Motor neuron (in vitro differentiated cells): Measurements from ENCODE around the gene NBPF12. TPM values are rescaled to one million over a fixed set of nuclear protein-coding genes. Genes with fewer than 3 reads are reported as not detected.
"Not testable (repeated sequence)": the region's sequence is repeated elsewhere in the genome, so short reads cannot be mapped to it uniquely, and the experiment has no call there.

Experiments
- ATAC-seq, 8 experiments: fragments of 200-7000 bp; cut with Tn5 transposase; replicated peaks in 6 of 8; 2 replicates each; pipeline ENCODE4 v1.8.0; 2021; ENCODE audit warnings: mild to moderate bottlenecking in 8 of 8, moderate library complexity in 8 of 8
- H3K27ac ChIP-seq, 2 donors: fragments of 250-450 bp; sonication (Bioruptor Pico); 2 replicates each; pipeline ENCODE4 v1.9.0; 2021; ENCODE audit warnings: antibody characterized with exemption in 2 of 2, mild to moderate bottlenecking in 2 of 2, moderate library complexity in 1 of 2
- H3K4me1 ChIP-seq, 2 donors: fragments of 250-450 bp; sonication (Bioruptor Pico); replicated peaks in 1 of 2; 2 replicates each; pipeline ENCODE4 v1.6.1; 2021; ENCODE audit warnings: antibody characterized with exemption in 2 of 2, mild to moderate bottlenecking in 2 of 2, moderate library complexity in 1 of 2
- H3K4me3 ChIP-seq, 5 donors: fragments of 250-450 bp; sonication (Bioruptor Pico); 2 replicates each; pipeline ENCODE4 v1.9.0; 2021; ENCODE audit warnings: antibody characterized with exemption in 5 of 5, mild to moderate bottlenecking in 5 of 5, moderate library complexity in 4 of 5
- WGBS, 10 experiments: fragments of 450-650 bp; shearing (Covaris generic); methylation state at CpG; one replicate each; pipeline ENCODE4 v1.0.0; 2022; 5-methylcytosine and 5-hydroxymethylcytosine counted together
- in situ Hi-C, 9 experiments: fragments of 400-800 bp; cut with MboI; loops; one replicate each; pipeline ENCODE4 v1.15.0; 2021; ENCODE audit warnings: low sequenced_read_pairs in 9 of 9, low pct_unique_long_range_greater_than_20kb in 2 of 9; ENCODE audit not compliant: unreplicated experiment in 9 of 9
- total RNA-seq, 8 experiments: library from RNA; unstranded; fragments of 300-600 nt; gene quantifications; 2 replicates each; pipeline versions ENCODE4 v1.2.3 to v1.2.4, GENCODE V29; 2022

NBPF12 gene
- total RNA-seq: 10 to 100 TPM in 6 of 8 experiments, 1 to 10 TPM in 2; 4.2 to 16.2 (median 13.2) TPM

DNA sequence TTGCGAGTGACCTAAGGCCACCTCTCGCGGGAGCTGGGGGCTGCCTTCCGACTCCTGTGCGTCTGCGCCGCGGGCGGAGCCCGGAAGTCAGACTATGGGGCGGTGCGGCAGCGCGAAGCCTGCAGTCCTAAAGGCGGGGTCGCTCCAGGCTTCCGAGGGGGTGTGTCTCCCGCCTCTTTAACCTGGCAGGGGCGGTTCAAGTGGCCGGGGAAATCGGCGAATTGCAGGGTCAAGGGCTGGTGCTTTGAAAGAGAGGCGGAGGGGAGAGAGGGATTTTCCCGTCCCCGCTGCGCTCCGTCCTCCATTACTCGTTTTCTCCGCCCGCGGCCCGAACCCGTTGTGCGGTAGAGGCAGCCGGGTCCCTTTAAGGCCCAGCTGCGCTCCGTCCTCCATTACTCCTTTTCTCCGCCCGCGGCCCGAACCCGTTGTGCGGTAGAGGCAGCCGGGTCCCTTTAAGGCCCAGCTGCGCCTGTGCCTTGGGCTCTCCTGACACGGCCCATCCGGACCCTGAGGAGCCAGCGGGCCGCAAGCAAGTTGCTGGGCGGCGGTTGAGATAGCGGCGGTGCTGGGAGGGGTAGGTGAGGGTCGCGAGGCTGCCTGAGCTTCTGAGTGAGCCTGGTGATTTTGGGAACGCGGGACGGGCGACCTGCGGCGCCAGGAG lies at the start of gene NBPF12:
TSS of gene NBPF12 (plus strand) at position 83 of the 661 bp plus-strand sequence. CDS start 21,820 bp downstream, outside the sequence.
- Histone ChIP-seq H3K4me3 (peak within 1 kb of the TSS; percentile 66 to 97 (median 82)), H3K27ac (peak within 1 kb of the TSS; percentile 85 to 90)
- 0% methylated on average over 3 of the region's 61 CpGs; no CpG with 5 or more reads in 9 of the 10 experiments for WGBS, 10 experiments
- ATAC-seq: peak; percentile 87 to 97 (median 94)
- in situ Hi-C loops, H3K4me1 ChIP-seq: not testable (repeated sequence)

GRCh38 chr1:146891355-146891754 lies 46.8 kb upstream of the NBPF12 start:
- ATAC-seq, H3K4me3 ChIP-seq, H3K4me1 ChIP-seq, in situ Hi-C loops, H3K27ac ChIP-seq: not testable (repeated sequence)
- WGBS, 10 experiments: no CpG with 5 or more reads among the region's 4 CpGs

GRCh38 chr1:146892331-146892730 lies 45.8 kb upstream of the NBPF12 start:
- ATAC-seq, H3K4me3 ChIP-seq, in situ Hi-C loops, H3K27ac ChIP-seq, H3K4me1 ChIP-seq: not testable (repeated sequence)
- WGBS, 10 experiments: 63% methylated on average over 1 of the region's 3 CpGs; no CpG with 5 or more reads in 9 of the 10 experiments

DNA sequence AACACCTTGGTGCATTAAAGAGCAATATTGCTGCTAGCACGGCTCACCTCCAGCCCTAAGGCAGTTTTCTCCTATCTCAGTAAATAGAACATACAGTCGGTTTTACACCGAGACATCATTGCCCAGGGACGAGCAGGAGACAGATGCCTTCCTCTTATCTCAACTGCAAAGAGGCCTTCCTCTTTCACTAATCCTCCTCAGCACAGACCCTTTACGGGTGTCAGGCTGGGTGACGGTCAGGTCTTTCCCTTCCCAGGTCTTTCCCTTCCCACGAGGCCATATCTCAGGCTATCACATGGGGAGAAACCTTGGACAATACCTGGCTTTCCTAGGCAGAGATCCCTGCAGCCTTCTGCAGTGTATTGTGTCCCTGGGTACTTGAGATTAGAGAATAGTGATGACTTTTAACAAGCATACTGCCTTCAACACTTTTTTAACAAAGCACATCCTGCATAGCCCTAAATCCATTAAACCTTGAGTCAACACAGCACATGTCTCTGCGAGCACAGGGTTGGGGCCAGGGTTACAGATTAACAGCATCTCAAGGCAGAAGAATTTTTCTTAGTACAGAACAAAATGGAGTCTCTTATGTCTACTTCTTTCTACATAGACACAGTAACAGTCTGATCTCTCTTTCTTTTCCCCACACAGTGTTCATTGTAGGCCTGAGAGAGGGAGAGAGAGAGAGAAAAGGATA lies 30.4 kb upstream of the NBPF12 start:
- H3K27ac ChIP-seq, ATAC-seq, H3K4me1 ChIP-seq, in situ Hi-C loops, H3K4me3 ChIP-seq: not testable (repeated sequence)
- WGBS, 10 experiments: no CpG with 5 or more reads among the region's 8 CpGs

GRCh38 chr1:146912975-146913374 lies 25.1 kb upstream of the NBPF12 start:
- in situ Hi-C loops, H3K4me3 ChIP-seq, H3K4me1 ChIP-seq, H3K27ac ChIP-seq, ATAC-seq: not testable (repeated sequence)
- WGBS, 10 experiments: 6 to 52% (median 39%) methylated on average over 1 to 3 of the region's 3 CpGs; no CpG with 5 or more reads in 4 of the 10 experiments

DNA sequence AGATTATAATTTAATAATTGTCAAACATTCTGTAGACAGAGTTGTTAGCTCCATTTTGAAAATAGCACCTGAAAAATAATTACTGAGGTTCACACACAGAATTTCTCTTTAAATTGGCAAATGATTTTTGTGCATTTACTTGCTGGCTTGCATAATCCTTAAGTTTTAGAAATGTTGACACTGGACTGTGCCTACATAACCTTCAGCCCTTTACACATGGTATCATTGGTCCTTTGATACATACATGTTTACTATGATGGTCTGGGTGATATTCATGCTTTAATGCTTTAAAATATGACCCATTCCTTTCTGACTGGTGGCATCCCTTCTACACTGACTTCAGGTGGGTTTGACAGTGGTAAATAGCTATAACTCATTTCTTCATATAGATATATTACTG lies 17.3 kb upstream of the NBPF12 start:
- in situ Hi-C loops, H3K4me3 ChIP-seq, H3K27ac ChIP-seq, ATAC-seq, H3K4me1 ChIP-seq: not testable (repeated sequence)

- H3K27ac ChIP-seq, H3K4me1 ChIP-seq, H3K4me3 ChIP-seq, ATAC-seq, in situ Hi-C loops: not testable (repeated sequence)
- 40% methylated on average over 1 of the region's 1 CpG; no CpG with 5 or more reads in 9 of the 10 experiments for WGBS, 10 experiments
Measured at GRCh38 chr1:146922614-146923013, 15.5 kb upstream of the NBPF12 start.

- ATAC-seq: peak in 1 of 8 experiments; percentile 42
- H3K27ac ChIP-seq, in situ Hi-C loops, H3K4me1 ChIP-seq, H3K4me3 ChIP-seq: not testable (repeated sequence)
- WGBS, 10 experiments: 0% methylated on average over 1 of the region's 2 CpGs; no CpG with 5 or more reads in 9 of the 10 experiments
Measured at GRCh38 chr1:146924106-146924505, 14.0 kb upstream of the NBPF12 start.

GRCh38 chr1:146926413-146926812 lies 11.7 kb upstream of the NBPF12 start:
- H3K4me3 ChIP-seq, in situ Hi-C loops, H3K4me1 ChIP-seq, H3K27ac ChIP-seq: not testable (repeated sequence)
- no CpG with 5 or more reads among the region's 2 CpGs for WGBS, 10 experiments
- ATAC-seq: peak in 1 of 8 experiments; percentile 20

- WGBS, 10 experiments: no CpG with 5 or more reads among the region's 1 CpG
- ATAC-seq, in situ Hi-C loops, H3K4me1 ChIP-seq, H3K4me3 ChIP-seq, H3K27ac ChIP-seq: not testable (repeated sequence)
Measured at GRCh38 chr1:146930225-146930624, 7.9 kb upstream of the NBPF12 start.

DNA sequence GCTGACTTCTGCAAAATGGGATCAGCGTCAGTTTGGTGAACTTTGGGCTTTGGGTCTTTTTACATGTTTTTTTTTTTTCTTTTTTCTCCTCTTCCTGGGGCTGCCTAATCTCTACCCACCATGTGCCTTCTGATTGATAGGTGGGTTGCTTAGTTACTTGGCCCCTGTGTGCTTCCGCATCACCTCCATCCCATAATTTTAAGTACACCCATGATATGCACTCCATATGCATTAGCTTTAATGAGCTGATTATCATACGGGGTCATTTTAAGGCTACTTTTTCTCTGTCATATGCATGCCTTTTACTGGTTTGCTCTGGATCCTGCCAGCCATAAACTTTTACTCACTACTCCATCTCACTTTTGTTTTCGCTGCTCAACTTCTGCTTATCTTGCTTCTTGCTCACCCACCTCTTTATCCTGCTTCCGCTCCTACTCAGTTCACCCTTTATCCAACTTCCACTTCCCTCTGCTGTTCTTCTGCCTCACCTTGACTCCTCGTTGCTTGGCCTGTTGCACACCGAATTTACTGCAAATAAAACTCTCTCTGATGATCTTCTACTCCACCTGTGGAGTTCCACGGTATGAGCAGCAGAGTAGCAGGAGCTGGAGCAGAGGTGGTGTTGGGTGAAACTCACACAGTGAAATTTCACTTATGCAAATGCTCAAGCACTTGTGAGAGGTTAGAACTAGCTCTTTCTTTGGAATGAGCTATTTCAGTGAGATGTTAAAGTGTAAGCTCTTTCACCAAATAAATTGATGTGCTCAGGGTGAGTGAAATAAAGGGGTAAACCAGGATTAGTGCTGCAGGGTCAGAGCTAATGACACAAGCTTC lies 3.5 kb upstream of the NBPF12 start:
- H3K4me3 ChIP-seq, in situ Hi-C loops, H3K27ac ChIP-seq, H3K4me1 ChIP-seq: not testable (repeated sequence)
- peak in 2 of 8 experiments; percentile 2 to 57 for ATAC-seq
- 67 to 80% methylated on average over 1 of the region's 8 CpGs; no CpG with 5 or more reads in 8 of the 10 experiments for WGBS, 10 experiments

DNA sequence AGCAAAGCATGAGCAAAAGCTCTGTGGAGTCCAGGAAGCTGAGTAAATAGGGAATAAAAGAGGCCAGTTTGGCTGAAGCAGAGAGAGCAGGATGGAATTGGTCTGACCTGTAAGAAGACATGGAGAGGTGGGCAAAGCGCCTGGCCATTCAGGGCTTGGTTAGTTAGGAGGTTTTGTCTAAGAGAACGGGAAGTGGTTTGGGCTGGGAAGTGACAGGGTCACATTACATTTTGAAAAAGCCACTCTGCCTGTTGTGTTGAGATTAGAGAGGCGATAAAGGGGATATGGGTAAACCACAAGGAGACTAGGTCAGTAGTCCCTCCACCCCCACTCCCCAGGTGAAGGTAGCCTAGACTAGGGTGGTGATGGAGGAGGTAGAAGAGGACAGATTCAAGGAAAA lies 662 bp upstream of the NBPF12 start:
- in situ Hi-C loops, H3K27ac ChIP-seq, H3K4me1 ChIP-seq, ATAC-seq, H3K4me3 ChIP-seq: not testable (repeated sequence)
- WGBS, 10 experiments: no CpG with 5 or more reads among the region's 3 CpGs
